Testis (tissue), 3 donors: ENCODE measurements around the gene MRPL38. TPM values are rescaled to one million over a fixed set of nuclear protein-coding genes. Genes with fewer than 3 reads are reported as not detected.
"Not testable (repeated sequence)": the region's sequence is repeated elsewhere in the genome, so short reads cannot be mapped to it uniquely, and the experiment has no call there.

Experiments
- DNase-seq: peaks from one replicate; pipeline ENCODE4 v3.0.0-alpha.2; 2019
- H3K27ac ChIP-seq, 2 donors: fragments of 200-600 bp; sonication (generic); one replicate each; pipeline ENCODE4 v1.5.1; 2019
- H3K27me3 ChIP-seq: fragments of 200-600 bp; sonication (generic); one replicate; pipeline ENCODE4 v1.5.1; 2019
- H3K36me3 ChIP-seq: fragments of 200-600 bp; sonication (generic); one replicate; pipeline ENCODE4 v1.5.1; 2017; ENCODE audit warnings: low read depth; ENCODE audit errors: missing control alignments
- H3K4me1 ChIP-seq: fragments of 200-600 bp; sonication (generic); one replicate; pipeline ENCODE4 v1.5.1; 2019
- H3K4me3 ChIP-seq, 2 donors: fragments of 200-600 bp; sonication (generic); one replicate each; pipeline ENCODE4 v1.5.1; 2017 to 2019
- H3K9me3 ChIP-seq: fragments of 200-600 bp; sonication (generic); one replicate; pipeline ENCODE4 v1.5.1; 2017
- POLR2A ChIP-seq: fragments of 450-650 bp; IDR thresholded peaks from one replicate; pipeline ENCODE4 v1.6.1; 2017; ENCODE audit warnings: antibody characterized with exemption, mild to moderate bottlenecking, moderate library complexity
- WGBS, 2 donors: methylation state at CpG; one replicate each; pipeline ENCODE4 v1.1.5; 2018; 5-methylcytosine and 5-hydroxymethylcytosine counted together
- intact Hi-C: fragments of 100-400 bp; cut with DNase I; formaldehyde crosslinking; loops from one replicate; pipeline ENCODE4 v1.15.1; 2023; ENCODE audit warnings: low total_unique reads
- polyA plus RNA-seq: library from polyadenylated mRNA; stranded (reverse); fragments of 350-450 nt; fragmentation: Illumina TruSeq; extraction: RNeasy Lipid Tissue Mini Kit (QIAGEN cat#74804); gene quantifications from one replicate; pipeline ENCODE4 v1.2.3, GENCODE V29; 2014; ENCODE audit warnings: low read depth, low replicate concordance; ENCODE audit not compliant: insufficient read depth
- total RNA-seq, 2 donors: library from RNA; depleted of rRNA; stranded (reverse); fragments of >200 nt; gene quantifications; one replicate each; pipeline ENCODE4 v1.2.3, GENCODE V29; 2016
- TF ChIP-seq, protein P1 (sequence below), 3 experiments: fragments of 450-650 bp in 2 of 3; fragments of 200-600 bp in 1 of 3; sonication (generic) in 1 of 3; IDR thresholded peaks; one replicate each; pipeline ENCODE4 v1.5.1; 2016 to 2019; ENCODE audit warnings: antibody characterized with exemption in 3 of 3, mild to moderate bottlenecking in 2 of 3, moderate library complexity in 1 of 3

MRPL38 gene
- total and polyA plus RNA-seq, 3 donors from 2014 or later: 88.2 to 101 (median 88.7) TPM

DNA sequence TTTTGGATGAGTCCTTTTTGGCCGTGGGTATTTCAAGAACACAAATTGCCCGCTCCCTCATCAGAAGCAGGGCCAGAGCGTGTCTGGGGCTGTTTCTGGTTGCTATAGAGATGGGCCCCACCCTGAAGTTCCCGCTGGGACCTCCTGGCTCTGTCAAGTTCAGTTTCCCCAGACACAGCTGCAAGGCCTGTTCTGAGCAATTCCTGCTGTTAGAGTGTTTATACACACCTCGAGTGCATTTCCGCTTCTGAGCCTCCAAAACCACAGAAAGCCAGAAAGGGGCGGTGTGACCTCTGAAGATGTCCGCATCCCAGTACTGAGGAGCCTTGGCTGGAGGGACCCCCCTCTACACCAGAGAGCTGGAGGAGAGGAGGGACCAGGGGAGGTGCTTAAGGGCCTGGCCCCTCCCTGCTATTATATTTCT lies 40.2 kb downstream of the MRPL38 start:
- H3K4me1 ChIP-seq: peaks cover 26% of the 10 kb centered on the region
- intact Hi-C loops: no loop called here
- no peak overlapping the region for H3K4me3 ChIP-seq
- H3K27me3 ChIP-seq: no peaks in the 10 kb centered on the region
- WGBS, 2 donors: 37 to 47% methylated on average over 6 to 8 of the region's 8 CpGs
- TF ChIP-seq POLR2A: no peak
- TF ChIP-seq, protein P1, sequence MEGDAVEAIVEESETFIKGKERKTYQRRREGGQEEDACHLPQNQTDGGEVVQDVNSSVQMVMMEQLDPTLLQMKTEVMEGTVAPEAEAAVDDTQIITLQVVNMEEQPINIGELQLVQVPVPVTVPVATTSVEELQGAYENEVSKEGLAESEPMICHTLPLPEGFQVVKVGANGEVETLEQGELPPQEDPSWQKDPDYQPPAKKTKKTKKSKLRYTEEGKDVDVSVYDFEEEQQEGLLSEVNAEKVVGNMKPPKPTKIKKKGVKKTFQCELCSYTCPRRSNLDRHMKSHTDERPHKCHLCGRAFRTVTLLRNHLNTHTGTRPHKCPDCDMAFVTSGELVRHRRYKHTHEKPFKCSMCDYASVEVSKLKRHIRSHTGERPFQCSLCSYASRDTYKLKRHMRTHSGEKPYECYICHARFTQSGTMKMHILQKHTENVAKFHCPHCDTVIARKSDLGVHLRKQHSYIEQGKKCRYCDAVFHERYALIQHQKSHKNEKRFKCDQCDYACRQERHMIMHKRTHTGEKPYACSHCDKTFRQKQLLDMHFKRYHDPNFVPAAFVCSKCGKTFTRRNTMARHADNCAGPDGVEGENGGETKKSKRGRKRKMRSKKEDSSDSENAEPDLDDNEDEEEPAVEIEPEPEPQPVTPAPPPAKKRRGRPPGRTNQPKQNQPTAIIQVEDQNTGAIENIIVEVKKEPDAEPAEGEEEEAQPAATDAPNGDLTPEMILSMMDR (IDR thresholded peaks at IDR 0.05): no peak
- no peaks in the 10 kb centered on the region for H3K36me3 ChIP-seq
- H3K9me3 ChIP-seq: no peaks in the 10 kb centered on the region
- peak; percentile 77 for DNase-seq
- peak overlapping the region in 1 of 2 donors; percentile 53 for H3K27ac ChIP-seq

DNA sequence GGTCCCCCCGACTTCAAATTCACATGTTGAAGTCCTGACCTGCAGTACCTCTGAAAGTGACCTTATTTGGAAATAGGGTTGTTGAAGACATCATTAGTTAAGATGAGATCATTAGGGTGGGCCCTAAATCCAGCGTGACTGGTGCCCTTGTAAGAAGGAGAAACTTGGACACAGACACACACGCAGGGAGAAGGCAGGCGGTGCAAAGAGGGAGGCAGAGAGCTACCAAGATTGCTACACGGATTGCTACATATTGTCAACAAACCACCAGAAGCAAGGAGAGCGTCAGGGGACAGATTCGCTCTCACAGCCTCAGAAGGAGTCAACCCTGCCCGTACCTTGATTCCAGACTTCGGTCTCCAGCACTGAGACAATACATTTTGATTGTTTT lies 42.8 kb downstream of the MRPL38 start:
- Histone ChIP-seq H3K27ac (peak overlapping the region; percentile 39 to 66), H3K4me1 (peaks cover 17% of the 10 kb centered on the region), H3K9me3 (no peaks in the 10 kb centered on the region), H3K27me3 (no peaks in the 10 kb centered on the region), H3K36me3 (no peaks in the 10 kb centered on the region), H3K4me3 (no peak overlapping the region)
- peak; percentile 90 for DNase-seq
- intact Hi-C loops: no loop called here
- no peak for TF ChIP-seq POLR2A
- TF ChIP-seq, protein P1 (IDR thresholded peaks at IDR 0.05): no peak
- WGBS, 2 donors: 65 to 75% methylated on average over 9 of the region's 9 CpGs

DNA sequence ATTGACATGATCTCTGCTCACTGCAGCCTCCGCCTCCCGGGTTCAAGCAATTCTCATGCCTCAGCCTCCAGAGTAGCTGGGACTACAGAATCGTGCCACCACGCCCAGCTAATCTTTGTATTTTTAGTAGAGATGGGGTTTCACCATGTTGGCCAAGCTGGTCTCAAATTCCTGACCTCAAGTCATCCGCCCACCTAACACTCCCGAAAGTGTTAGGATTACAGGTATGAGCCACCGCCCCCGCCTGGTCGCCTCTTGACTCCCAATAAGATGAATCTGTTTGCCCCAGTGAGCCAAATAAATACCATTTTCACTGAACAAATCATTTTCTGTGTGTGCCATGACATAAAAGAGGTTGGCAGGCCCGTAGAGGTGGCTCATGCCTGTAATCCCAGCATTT lies 45.3 kb downstream of the MRPL38 start:
- intact Hi-C loops, H3K4me3 ChIP-seq, H3K36me3 ChIP-seq, H3K27me3 ChIP-seq, DNase-seq, H3K27ac ChIP-seq, H3K9me3 ChIP-seq: not testable (repeated sequence)
- peaks cover 17% of the 10 kb centered on the region for H3K4me1 ChIP-seq
- WGBS, 2 donors: 87 to 96% methylated on average over 10 of the region's 10 CpGs

DNA sequence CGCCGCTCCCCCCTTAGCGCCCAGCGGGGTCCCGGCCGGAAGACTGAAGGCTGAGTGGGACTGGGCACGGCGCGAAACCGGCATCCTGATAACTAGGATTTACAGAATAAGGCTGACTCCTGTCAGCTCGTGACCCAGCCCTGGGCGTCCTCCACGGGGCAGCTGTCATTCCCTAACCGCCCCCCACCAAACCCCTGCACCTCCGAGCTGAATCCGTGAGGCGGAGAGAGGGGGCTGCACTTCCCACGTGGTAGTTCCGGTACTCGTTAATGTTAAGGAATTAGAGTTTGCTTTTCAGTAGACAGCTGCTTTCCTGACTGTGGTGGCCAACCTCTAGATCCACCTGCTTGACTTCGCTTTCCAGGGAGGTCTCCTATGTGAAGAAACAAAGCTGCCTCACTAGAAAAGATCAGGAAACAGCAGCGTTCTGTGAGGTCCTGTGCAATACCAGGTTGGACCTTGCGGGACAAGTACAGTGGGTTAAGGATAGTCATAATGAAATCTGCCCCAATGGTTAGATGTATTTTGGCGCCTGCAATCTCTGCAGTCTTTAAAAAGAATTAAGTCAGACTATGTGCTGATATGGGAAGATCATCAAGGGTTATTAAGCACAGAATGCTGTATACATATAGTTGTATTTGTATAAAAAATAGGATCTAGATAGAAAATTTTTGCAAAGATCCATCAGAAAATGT lies 48.5 kb downstream of the MRPL38 start:
- H3K4me3 ChIP-seq: peak overlapping the region; percentile 75 to 87
- H3K9me3 ChIP-seq: no peaks in the 10 kb centered on the region
- H3K4me1 ChIP-seq: peaks cover 21% of the 10 kb centered on the region
- peak overlapping the region; percentile 94 to 97 for H3K27ac ChIP-seq
- intact Hi-C loops: no loop called here
- H3K36me3 ChIP-seq: no peaks in the 10 kb centered on the region
- DNase-seq: peak; percentile 61
- no peaks in the 10 kb centered on the region for H3K27me3 ChIP-seq
- TF ChIP-seq POLR2A: no peak
- TF ChIP-seq, protein P1 (IDR thresholded peaks at IDR 0.05): no peak
- 2% methylated on average over 13 to 17 of the region's 24 CpGs for WGBS, 2 donors

DNA sequence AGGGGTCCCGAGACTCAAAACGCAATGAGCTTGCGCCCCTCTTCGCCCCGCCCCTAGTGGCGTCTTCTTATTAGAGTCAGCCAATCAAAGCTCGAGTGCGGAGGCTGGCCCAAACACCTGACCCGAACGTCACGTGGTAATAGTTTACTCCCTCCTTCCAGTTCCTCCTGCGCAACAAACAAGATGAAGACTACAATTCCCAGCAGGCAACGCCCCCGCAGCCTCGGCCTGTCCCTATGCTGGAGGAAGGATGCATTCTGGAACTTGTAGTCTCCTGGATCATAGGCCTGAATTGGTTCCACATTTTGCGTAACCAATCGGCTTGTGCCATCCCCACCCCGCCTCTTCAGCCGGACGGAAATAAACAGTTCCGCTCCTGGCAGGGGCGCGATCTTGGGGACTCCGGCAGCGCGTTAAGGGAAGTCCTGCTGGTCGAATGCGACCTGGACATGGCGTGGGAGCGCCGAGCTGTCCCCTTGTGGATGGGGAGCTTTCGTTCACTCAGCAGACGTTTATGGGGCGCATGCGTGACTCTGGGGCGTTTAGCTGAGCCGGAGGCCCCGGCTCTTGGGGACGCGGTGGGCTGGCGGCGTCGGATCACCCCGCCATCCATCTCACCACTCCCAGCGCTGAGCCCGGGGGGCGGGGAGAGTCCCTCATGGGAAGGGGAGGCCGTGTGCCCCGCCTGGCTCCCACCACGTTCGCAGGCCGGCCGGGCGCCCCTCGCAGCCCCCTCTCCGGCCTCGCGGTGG lies 49.2 kb downstream of the MRPL38 start, which contains the start of gene WBP2:
TSS of gene WBP2 (minus strand) at position 26 of the 752 bp plus-strand sequence. CDS start 38 bp downstream, outside the sequence.
- Histone ChIP-seq H3K4me3 (peak within 1 kb of the TSS; percentile 75 to 87), H3K27me3 (no peaks in the 10 kb centered on the region), H3K36me3 (no peaks in the 10 kb centered on the region), H3K4me1 (peaks cover 21% of the 10 kb centered on the region), H3K27ac (peak within 1 kb of the TSS; percentile 96 to 97), H3K9me3 (no peaks in the 10 kb centered on the region)
- WGBS, 2 donors: 0 to 1% methylated on average over 24 to 35 of the region's 58 CpGs
- peak; percentile 100 for DNase-seq
- intact Hi-C loops: no loop called here
- TF ChIP-seq, protein P1 (IDR thresholded peaks at IDR 0.05): peak; percentile 48 to 66 (median 61)
- peak; percentile 99 for TF ChIP-seq POLR2A
